Fibroblast of gingiva (primary cell): ENCODE measurements around the gene NOS1.
A peak's percentile ranks its signal among the peaks of the same experiment; 100 is the strongest.
"Not testable (repeated sequence)": the region's sequence is repeated elsewhere in the genome, so short reads cannot be mapped to it uniquely, and the experiment has no call there.

ENCODE experiments used
- DNase-seq: peaks from one replicate; pipeline ENCODE4 v3.0.0-alpha.2; 2011; ENCODE audit warnings: low read depth

Gene NOS1

GRCh38 chr12:117255386-117255785 lies 106.0 kb downstream of the NOS1 start:
- no peak for DNase-seq

DNA sequence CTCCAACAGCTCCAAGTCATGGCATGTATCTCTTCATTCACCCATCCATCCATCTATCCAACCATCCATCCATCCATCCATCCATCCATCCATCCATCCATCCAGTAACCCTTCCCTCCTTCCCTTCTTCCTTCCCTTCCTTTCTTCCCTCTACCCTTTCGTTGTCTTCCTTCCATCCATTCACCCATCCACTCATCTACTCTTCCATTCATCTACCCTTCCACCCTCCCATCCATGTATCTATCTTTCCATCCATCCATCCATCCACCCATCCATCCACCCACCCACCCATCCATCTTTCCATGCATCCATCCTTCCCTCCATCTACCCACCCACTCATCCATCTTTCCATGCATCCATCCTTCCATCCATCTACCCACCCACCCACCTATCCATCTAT lies 117.9 kb downstream of the NOS1 start:
- no peak for DNase-seq

- no peak for DNase-seq
Observed at GRCh38 chr12:117241697-117242096, 119.7 kb downstream of the NOS1 start.

- DNase-seq, result no peak
Observed at GRCh38 chr12:117240081-117240755, 121.2 kb downstream of the NOS1 start.

GRCh38 chr12:117236456-117237001 lies 124.9 kb downstream of the NOS1 start:
- peak; percentile 16 for DNase-seq

GRCh38 chr12:117235261-117235660 lies 126.2 kb downstream of the NOS1 start:
- DNase-seq, result no peak

- no peak for DNase-seq
Observed at GRCh38 chr12:117234441-117234840, 127.0 kb downstream of the NOS1 start.

DNA sequence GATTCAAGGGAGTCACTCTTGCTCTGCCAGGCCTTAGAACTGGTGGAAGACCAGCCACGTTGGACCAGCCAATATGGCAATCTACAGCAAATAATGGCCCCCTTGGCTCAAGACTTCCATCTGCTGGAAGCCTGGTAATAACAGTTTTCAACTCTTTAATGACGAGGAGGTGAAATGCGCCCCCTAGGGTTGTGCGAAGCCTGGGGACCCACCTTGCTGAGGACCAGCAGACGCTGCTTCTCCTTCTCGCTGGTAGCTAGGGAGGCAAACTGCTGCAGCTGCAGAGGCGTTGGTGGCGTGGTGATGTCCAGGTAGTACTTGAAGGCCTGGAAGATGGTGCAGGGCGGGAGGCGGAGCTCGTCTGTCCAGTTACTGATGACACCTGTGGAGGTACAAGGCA lies 129.7 kb downstream of the NOS1 start:
- DNase-seq, result no peak

GRCh38 chr12:117228239-117228638 lies 133.2 kb downstream of the NOS1 start:
- no peak for DNase-seq

DNA sequence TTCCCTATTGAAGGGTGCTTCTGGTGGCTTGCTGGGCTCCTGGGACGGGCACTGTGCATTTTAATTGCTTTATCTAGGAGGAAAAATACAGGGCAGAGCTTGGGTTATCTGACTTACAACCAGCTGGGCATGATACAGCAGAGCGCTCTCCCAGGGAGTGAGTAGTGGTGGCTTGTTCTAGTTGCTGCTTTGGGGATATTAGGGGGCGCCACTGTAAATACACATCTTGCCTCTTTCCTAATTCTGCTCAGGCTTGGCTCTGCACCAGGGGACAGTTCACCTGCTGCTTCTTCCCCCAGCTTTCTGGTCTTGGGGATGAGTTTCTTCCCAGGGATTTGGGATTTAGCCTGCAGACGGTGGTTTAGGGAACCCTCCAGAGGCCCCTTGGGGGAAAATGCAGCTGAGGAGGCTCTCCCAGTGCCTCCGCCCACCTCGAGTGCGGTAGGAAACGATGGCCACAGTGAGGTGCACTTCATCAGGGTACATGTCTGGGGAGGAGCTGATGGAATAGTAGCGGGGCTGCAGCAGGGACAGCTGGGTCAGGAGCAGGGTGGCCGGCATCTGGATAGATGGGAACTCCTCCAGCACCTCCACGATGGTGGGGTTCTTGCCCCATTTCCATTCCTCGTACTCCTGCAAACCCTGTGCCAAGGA lies 134.3 kb downstream of the NOS1 start:
- no peak for DNase-seq

DNA sequence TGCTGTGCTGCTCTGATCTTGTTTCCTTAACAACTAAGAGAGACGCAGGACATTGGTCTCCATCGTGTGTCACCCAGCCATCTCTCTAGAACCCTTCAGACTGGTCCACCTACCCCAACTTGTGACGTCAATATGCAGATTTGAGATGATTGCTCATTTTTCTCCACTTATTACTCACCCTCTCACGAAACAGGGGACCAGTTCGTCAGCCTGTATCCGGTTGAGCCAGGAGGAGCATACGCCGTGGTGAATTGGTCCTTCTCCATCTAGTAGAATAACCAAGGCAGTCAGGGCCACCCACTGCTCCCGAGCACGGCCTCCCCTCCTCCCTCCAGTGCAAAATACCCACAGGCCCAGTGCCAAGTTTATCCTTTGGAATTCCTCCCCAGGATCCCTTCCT lies 134.9 kb downstream of the NOS1 start:
- DNase-seq, result no peak

GRCh38 chr12:117225179-117225578 lies 136.2 kb downstream of the NOS1 start:
- no peak for DNase-seq

DNA sequence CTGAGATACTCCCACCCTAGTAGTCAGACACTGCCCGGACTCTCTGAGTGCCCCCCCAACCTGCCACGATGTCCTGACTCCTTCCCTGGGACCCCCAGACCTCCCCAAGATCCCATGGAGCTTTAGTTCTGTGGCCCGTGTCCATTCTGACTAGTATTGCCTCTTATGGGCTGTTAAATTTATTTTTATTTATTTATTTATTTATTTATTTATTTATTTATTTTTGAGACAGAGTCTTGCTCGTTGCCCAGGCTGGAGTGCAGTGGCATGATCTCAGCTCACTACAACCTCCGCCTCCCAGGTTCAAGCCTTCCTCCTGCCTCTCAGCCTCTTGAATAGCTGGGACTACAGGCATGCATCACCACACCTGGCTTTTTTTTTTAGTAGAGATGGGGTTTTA lies 140.5 kb downstream of the NOS1 start:
- DNase-seq, result not testable (repeated sequence)

DNA sequence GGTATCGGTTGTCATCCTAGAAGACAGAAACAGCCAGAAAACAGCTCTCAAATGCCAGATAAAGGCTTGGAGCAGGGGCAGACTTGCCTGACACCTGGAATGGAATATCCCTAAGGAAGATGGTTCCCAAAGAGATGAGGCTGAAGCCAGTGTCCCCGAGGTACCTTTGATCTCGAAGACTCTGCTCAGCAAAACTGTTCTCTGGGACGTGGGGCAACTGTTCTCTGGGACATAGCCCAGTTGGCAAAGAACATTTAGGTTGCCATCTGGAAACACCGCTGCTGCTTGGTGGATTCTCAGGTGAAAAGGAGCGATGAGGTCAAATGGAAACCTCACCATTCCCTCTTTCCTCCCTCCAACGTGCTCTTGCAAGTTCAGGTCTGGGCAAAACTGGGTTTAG lies 143.3 kb downstream of the NOS1 start:
- no peak for DNase-seq

DNA sequence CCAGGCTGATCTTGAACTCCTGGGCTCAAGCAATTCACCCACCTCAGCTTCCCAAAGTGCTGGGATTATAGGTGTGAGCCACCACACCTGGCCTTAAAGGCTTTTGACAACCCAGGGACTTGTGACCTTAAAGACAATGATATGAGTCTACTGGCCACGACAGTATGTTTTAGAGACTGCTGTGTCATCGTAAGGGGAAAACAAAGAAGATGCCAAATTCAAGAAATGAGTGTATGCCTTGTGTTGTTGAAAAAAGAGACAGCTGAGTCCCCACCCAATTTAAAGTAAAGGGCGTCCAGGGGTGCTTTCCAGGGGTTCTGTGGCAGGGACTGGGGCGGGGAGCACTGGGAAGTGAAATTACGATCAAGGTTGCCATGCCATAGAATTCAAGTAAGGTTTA lies 144.7 kb downstream of the NOS1 start:
- no peak for DNase-seq

- DNase-seq, result no peak
Observed at GRCh38 chr12:117214797-117215196, 146.6 kb downstream of the NOS1 start.

DNA sequence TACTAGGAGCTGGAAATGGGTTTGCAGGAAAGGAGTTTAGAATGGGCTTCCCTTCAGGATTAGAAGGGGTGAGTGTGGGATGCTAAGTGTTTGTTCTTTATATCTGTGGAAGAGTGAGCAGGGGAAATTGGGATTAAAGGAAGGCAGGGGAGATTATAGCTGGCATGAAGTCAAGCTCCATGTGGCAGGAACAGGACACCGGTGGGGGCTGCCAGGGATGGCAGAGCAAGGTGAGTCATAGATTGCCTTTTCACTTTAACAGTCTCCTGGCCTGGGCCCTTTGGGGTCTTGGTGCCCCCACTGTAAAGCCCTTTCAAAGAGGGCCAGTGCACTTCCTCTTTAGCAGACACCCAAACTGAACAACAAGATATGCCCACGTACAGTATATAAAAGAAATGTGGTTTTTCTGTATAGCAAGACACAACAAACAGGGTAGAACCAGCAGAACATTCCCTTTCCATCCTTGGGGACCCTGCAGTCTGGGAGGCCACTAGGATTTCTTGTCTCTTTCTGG lies 148.1 kb downstream of the NOS1 start:
- DNase-seq, result no peak

DNA sequence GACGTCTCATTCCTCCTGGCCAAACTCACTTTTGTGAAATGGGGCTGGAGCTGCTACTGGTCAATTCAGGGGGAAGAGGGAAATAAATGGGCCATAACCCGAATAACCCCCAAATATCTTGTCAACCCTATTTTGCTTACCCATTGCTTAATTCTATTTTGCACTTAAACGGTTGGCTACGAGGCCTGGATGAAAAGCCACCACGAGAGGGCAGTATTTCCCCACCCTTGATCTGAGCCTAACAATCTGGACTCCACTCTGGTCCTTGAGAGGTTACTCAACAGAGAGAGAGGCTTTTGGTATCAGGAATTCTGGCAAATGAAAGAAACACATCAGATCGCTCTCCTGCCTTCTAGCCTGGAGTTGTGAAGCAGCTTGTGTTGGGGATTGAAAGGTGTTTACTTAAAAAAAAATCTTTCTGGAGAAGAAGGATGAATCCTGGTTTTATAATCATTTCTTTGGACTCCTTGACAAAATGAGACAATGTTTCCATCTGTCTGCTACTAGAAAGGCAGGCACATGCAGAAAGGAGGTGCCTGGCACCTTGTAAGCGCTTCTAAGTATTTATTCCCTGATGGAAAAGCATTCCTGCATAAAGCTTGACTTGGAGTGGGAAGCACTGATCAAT lies 148.7 kb downstream of the NOS1 start:
- peak; percentile 75 for DNase-seq

DNA sequence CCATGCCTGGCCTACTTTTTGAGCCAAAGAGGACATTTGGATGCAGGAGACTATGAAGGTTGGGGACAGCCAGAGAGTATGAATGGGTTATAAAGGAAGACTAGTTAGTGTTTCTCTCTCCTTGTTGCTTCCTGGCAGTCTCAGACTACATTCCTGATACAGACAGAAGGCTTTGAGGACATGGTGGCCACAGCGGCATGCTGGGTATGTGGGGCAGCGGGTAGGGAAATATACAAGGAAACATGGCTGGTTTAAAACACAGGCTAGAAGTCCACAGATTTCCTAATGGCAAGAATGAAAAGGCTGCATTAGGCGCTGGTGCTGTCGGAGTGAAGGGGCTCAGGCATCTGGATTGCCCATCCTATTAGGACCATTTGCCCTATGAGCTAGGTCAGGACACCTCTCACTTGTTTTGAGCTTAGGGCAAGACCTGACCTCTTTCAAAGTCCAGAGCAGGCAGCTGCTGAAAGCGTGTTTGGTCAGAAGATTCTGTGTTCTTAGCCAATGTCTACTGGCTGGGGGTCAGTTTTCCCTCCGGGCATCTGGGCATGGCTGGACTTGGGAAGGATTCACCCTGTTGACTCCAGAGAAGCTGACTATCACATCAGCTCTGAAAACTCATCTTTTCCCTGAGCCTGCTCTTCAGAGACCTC lies 151.0 kb downstream of the NOS1 start:
- DNase-seq, result no peak

DNA sequence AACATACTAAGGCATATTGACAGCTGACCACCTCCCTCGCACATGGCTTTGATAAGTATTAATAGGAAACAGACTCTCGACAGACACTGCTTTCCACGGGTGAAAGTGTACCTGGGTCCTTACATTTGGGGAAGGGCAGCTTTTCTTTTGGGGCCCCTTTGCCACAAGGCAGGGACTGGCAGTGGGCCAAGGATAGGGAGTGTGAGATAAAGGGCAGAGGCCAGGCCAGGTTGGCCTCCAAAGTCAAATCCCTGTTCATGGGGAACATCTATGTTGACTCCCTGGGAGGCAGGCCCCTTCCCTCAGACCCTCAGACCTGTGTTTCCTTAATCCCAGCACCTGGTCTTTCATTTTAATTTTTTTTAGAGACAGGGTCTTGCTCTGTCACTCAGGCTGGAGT lies 151.8 kb downstream of the NOS1 start:
- no peak for DNase-seq

- DNase-seq, result no peak
Observed at GRCh38 chr12:117208811-117209455, 152.5 kb downstream of the NOS1 start.

- DNase-seq, result no peak
Observed at GRCh38 chr12:117208206-117208605, 153.2 kb downstream of the NOS1 start.
